ENCODE measurements around the gene SMCR8.

SMCR8 gene

DNA sequence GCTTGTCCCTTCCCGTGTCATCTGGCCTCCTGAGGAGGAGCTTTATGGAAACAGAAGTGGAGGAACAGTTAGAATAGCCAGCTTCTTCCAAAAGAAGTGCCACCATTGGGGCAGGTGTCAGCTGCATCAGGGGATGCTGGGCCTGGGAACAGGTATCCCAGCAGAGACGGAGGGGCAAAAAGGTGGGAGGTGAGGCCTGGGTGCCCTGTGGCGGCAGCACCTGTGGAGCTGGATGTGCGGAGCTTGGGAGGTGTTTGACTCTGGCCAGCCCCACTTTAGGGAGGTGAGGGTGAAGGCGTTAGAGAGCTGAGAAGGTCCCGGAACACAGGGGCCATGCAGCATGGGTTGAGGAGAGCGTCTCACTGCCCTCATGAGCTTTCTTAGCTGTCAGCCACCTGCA, 5.2 kb downstream of the SMCR8 start:
- no peak for TF ChIP-seq CTCF (IDR thresholded peaks at IDR 0.05; ENCODE audit: extremely low read depth, missing control alignments)
- DNase-seq (ENCODE audit: low spot score): no peak

- no peak for TF ChIP-seq CTCF (IDR thresholded peaks at IDR 0.05; ENCODE audit: extremely low read depth, missing control alignments)
- DNase-seq (ENCODE audit: low spot score): no peak
Observed at GRCh38 chr17:18321309-18321708, 6.2 kb downstream of the SMCR8 start.

DNA sequence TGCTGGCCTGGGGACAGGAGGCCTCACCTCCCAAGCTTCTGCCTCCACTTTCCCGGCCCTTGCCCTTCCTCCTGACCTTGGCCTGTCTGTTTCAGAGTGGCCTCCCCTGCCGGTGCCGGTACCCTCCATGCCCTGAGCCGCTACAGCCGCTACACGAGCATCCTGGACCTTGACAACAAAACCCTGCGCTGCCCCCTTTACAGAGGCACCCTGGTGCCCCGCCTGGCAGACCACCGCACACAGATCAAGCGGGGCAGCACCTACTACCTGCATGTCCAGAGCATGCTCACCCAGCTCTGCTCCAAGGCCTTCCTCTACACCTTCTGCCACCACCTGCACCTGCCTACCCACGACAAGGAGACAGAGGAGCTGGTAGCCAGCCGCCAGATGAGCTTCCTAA, 7.4 kb downstream of the SMCR8 start:
- no peak for TF ChIP-seq CTCF (IDR thresholded peaks at IDR 0.05; ENCODE audit: extremely low read depth, missing control alignments)
- DNase-seq (ENCODE audit: low spot score): no peak

GRCh38 chr17:18323007-18323406, 7.9 kb downstream of the SMCR8 start:
- TF ChIP-seq CTCF (IDR thresholded peaks at IDR 0.05; ENCODE audit: extremely low read depth, missing control alignments): no peak
- DNase-seq (ENCODE audit: low spot score): no peak

DNA sequence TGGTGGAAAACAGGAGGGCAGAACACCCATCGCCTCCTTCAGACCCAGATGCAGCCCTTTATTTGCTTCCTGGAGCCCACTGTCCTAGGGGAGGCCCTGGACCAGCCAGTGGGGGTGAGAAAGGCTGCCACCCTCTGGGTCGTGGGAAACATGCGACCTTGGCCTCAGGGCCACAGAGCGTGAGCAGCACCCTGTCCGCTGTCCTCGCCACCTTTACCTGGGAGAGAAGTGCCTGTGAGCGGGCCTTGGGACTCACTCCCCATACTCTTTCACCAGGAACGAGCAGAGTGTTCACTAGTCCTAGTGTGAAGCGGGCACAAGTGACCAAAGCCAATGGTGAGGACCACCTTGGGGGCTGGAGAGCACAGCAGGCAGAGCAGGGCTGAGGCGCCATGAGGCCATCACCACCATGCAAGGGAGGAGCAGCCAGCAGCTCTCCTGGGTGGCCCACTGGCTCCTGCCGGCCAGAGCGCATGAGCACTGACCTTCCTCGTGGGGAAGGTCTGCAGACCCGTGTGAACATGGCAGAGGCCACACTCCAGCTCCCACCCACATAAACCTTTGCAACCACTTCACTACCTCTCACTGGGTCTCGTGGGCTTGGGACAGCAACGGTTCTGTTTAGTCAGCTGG, 8.5 kb downstream of the SMCR8 start:
- TF ChIP-seq CTCF (IDR thresholded peaks at IDR 0.05; ENCODE audit: extremely low read depth, missing control alignments): no peak
- no peak for DNase-seq (ENCODE audit: low spot score)

DNA sequence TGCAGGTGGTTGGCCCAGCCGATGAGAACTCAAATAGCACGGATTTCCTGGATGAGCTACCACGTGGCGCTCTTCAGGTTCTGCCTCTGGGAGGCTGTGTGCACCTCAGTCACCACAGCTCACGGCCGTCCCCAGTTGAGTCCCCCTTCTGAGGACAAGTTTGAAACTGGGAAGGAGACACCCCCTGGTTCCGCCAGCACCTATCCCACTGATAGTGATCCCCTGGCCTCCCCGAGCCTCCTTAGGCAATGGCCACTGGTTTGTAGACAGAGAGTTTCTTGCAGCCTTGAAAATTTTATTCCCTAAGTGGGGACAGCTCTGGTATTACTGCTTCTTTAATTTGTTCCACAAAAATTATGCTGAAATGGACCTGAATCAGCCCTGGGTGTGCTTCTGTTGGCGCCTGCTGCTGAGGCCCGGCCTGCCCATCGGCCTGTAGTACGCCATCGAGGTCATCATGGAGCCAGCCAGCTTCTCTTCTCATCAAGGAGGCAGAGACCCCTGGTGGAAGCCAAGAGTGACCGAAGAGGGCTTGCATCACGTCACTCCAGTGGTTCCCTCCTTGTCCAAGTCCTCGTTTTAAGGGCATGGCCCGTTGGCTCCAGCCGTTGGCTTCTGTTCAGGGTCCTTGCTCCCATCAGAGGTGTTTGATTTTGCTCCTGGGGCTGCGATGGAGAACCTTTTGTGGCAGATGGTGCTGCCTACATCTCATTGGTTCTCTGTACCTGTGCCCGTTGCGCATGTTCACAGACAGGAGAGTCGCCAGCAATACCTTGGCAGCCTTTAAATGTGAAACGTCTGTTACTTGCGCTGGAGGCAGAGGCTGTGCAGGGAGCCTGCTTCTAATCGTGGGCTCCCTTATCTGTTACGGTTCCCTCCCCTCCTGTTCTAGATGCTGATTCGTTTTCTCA, 9.3 kb downstream of the SMCR8 start:
- TF ChIP-seq CTCF (IDR thresholded peaks at IDR 0.05; ENCODE audit: extremely low read depth, missing control alignments): no peak
- DNase-seq (ENCODE audit: low spot score): no peak

DNA sequence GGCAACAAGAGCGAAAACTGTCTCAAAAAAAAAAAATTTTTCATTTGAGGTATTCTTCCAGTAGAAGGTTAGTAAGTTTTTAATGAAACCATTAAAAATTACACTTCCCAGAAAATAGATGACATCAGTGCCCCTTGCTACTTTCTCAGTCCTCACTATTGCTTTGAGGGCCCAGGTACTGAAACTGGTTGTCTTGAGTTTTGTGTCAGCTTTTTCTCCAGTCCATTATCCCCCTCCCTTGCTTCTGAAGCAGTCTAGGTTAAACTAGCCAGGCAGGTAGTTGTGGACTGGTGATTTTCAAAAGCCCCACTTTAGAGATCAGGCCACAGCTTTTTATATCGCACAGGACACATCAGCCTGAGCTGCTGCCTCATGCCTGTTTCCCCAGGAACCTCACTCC, 10.9 kb downstream of the SMCR8 start:
- DNase-seq (ENCODE audit: low spot score): no peak
- TF ChIP-seq CTCF (IDR thresholded peaks at IDR 0.05; ENCODE audit: extremely low read depth, missing control alignments): no peak

All from GM20000 (cell line).